A549 (cell line): ENCODE data around the gene SIK3. TPM values are rescaled to one million over a fixed set of nuclear protein-coding genes. Genes with fewer than 3 reads are reported as not detected.

Experiments
- ATAC-seq, 2 experiments: fragments of 200-7000 bp in 1 of 2; fragments of >200 bp in 1 of 2; cut with Nextera tagmentation in 1 of 2; cut with Tn5 transposase in 1 of 2; 3 replicates each; pipeline versions ENCODE4 v1.8.0 to v1.9.1; 2018 to 2020; ENCODE audit warnings: mild to moderate bottlenecking in 1 of 2, moderate library complexity in 1 of 2
- CTCF ChIA-PET: fragments of 300-600 bp; sonication (Branson Sonifier 250); formaldehyde crosslinking; extraction: SDS; loops from one replicate; lab custom pipeline; 2021; ENCODE audit warnings: antibody characterized with exemption, inconsistent platforms; lab: Yijun Ruan, JAX
- POLR2A ChIA-PET: fragments of 350-600 bp; formaldehyde crosslinking; extraction: SDS; loops from one replicate; lab custom pipeline; 2021; ENCODE audit warnings: antibody characterized with exemption, inconsistent platforms; lab: Yijun Ruan, JAX
- DNase-seq, 2 experiments: peaks; one replicate each; pipeline versions ENCODE4 v3.0.0 to v3.0.0-alpha.2; 2011 to 2016; ENCODE audit warnings: low read depth in 1 of 2, low spot score in 1 of 2
- FAIRE-seq: peaks from 2 replicates; lab custom pipeline; 2011; peaks lifted over from hg19 to GRCh38; lab: Jason Lieb, UNC
- H3K27ac ChIP-seq, 2 experiments: fragments of >200 bp; sonication (Bioruptor Twin); formaldehyde crosslinking; 3 replicates each; pipeline ENCODE4 v1.5.1; 2016 to 2017
- H3K4me1 ChIP-seq: fragments of >200 bp; sonication (Bioruptor Twin); formaldehyde crosslinking; 3 replicates; pipeline ENCODE4 v1.6.1; 2016
- H3K4me2 ChIP-seq: fragments of >200 bp; sonication (Bioruptor Twin); formaldehyde crosslinking; 3 replicates; pipeline ENCODE4 v1.6.1; 2016
- H3K4me3 ChIP-seq: fragments of >200 bp; sonication (Bioruptor Twin); formaldehyde crosslinking; 3 replicates; pipeline ENCODE4 v1.5.1; 2016
- H3K9me3 ChIP-seq: fragments of >200 bp; sonication (Bioruptor Twin); formaldehyde crosslinking; 3 replicates; pipeline ENCODE4 v1.6.1; 2016
- EHMT2 ChIP-seq: fragments of 200-600 bp; sonication (generic); IDR thresholded peaks from 2 replicates; pipeline ENCODE4 v1.6.1; 2016; ENCODE audit warnings: antibody characterized with exemption, low read depth, mild to moderate bottlenecking, moderate library complexity
- EP300 ChIP-seq, 2 experiments: fragments of >200 bp; sonication (Bioruptor Twin); formaldehyde crosslinking; IDR thresholded peaks; 2 replicates in 1 of 2; 3 replicates in 1 of 2; pipeline ENCODE4 v1.6.1; 2016 to 2017
- FOSB ChIP-seq: fragments of 250-450 bp; sonication (Bioruptor Pico); IDR thresholded peaks from 2 replicates; pipeline ENCODE4 v1.5.0; 2020; ENCODE audit warnings: mild to moderate bottlenecking, moderate library complexity
- HEYL ChIP-seq: fragments of 250-450 bp; sonication (Bioruptor Pico); IDR thresholded peaks from 2 replicates; pipeline ENCODE4 v1.8.0; 2021; ENCODE audit warnings: mild to moderate bottlenecking, moderate library complexity
- HOXB13 ChIP-seq: fragments of 250-450 bp; sonication (Bioruptor Pico); IDR thresholded peaks from 2 replicates; pipeline ENCODE4 v1.5.0; 2020; ENCODE audit warnings: low read depth, mild to moderate bottlenecking, moderate library complexity
- JUNB ChIP-seq: fragments of >200 bp; sonication (Bioruptor Twin); formaldehyde crosslinking; IDR thresholded peaks from 2 replicates; pipeline ENCODE4 v1.6.1; 2016
- KDM1A ChIP-seq: fragments of 200-600 bp; sonication (generic); IDR thresholded peaks from 2 replicates; pipeline ENCODE4 v1.6.1; 2016; ENCODE audit warnings: low read depth, mild to moderate bottlenecking
- KDM5A ChIP-seq: fragments of 200-600 bp; sonication (generic); IDR thresholded peaks from 2 replicates; pipeline ENCODE4 v1.6.1; 2016; ENCODE audit warnings: antibody characterized with exemption, mild to moderate bottlenecking
- MAFK ChIP-seq: fragments of 450-650 bp; IDR thresholded peaks from 2 replicates; pipeline ENCODE4 v1.6.1; 2014; ENCODE audit not compliant: partially characterized antibody
- NPAS2 ChIP-seq: fragments of 250-450 bp; sonication (Bioruptor Pico); IDR thresholded peaks from 2 replicates; pipeline ENCODE4 v1.8.0; 2022; ENCODE audit warnings: mild to moderate bottlenecking, moderate library complexity, borderline replicate concordance
- PHF8 ChIP-seq: fragments of 200-600 bp; sonication (generic); IDR thresholded peaks from 2 replicates; pipeline ENCODE4 v1.6.1; 2016; ENCODE audit warnings: low read depth, mild to moderate bottlenecking, antibody characterized with exemption, moderate library complexity, borderline replicate concordance
- POLR2AphosphoS2 ChIP-seq: conservative IDR thresholded peaks from 2 replicates; pipeline ENCODE4 v1.6.1; 2012; ENCODE audit warnings: low read length, improper control_type of control experiment, inconsistent platforms
- RCOR1 ChIP-seq: fragments of 150-350 bp; IDR thresholded peaks from 2 replicates; pipeline ENCODE4 v1.6.1; 2014; ENCODE audit warnings: antibody characterized with exemption, low read length, low read depth
- RFX5 ChIP-seq: fragments of 450-650 bp; IDR thresholded peaks from 2 replicates; pipeline ENCODE4 v1.7.1; 2014; ENCODE audit warnings: antibody characterized with exemption, mild to moderate bottlenecking, moderate library complexity
- ZC3H11A ChIP-seq: fragments of 450-650 bp; IDR thresholded peaks from 2 replicates; pipeline ENCODE4 v1.6.1; 2014; ENCODE audit warnings: antibody characterized with exemption, mild to moderate bottlenecking
- WGBS: methylation state at CpG from one replicate; pipeline ENCODE4 v1.1.6; 2017; ENCODE audit errors: missing lambda C conversion rate; 5-methylcytosine and 5-hydroxymethylcytosine counted together
- polyA plus RNA-seq, 4 experiments: library from polyadenylated mRNA; depleted of rRNA in 3 of 4; stranded (reverse); fragments of >200 nt; fragmentation: RNase III in 1 of 4; extraction: RNeasy Plus Mini Kit Qiagen cat#74134 plus additional on column Dnase treatment in 1 of 4; gene quantifications; 2 replicates in 3 of 4; 3 replicates in 1 of 4; pipeline ENCODE4 v1.2.3, GENCODE V29; 2011 to 2017
- TF ChIP-seq, protein P1 (sequence below): fragments of 250-450 bp; sonication (Bioruptor Pico); IDR thresholded peaks from 2 replicates; pipeline ENCODE4 v1.5.0; 2021; ENCODE audit warnings: mild to moderate bottlenecking, moderate library complexity, borderline replicate concordance
- TF ChIP-seq, protein P2 (sequence below): IDR thresholded peaks from 2 replicates; pipeline ENCODE4 v1.6.1; 2012; ENCODE audit warnings: low read depth, borderline replicate concordance
- TF ChIP-seq, protein P3 (sequence below): fragments of 250-450 bp; sonication (Bioruptor Pico); IDR thresholded peaks from 2 replicates; pipeline ENCODE4 v1.5.0; 2020; ENCODE audit warnings: low read depth, mild to moderate bottlenecking, moderate library complexity
- TF ChIP-seq, protein P4 (sequence below): fragments of 450-650 bp; IDR thresholded peaks from 2 replicates; pipeline ENCODE4 v1.6.1; 2014; ENCODE audit warnings: antibody characterized with exemption
- TF ChIP-seq, protein P5 (sequence below): fragments of >200 bp; sonication (Bioruptor Twin); formaldehyde crosslinking; IDR thresholded peaks from 3 replicates; pipeline ENCODE4 v1.6.1; 2016

The SIK3 gene
- polyA plus RNA-seq, 2 of the 4 experiments (the other 2 are of a cell fraction) = 8.2 to 9.0 TPM

DNA sequence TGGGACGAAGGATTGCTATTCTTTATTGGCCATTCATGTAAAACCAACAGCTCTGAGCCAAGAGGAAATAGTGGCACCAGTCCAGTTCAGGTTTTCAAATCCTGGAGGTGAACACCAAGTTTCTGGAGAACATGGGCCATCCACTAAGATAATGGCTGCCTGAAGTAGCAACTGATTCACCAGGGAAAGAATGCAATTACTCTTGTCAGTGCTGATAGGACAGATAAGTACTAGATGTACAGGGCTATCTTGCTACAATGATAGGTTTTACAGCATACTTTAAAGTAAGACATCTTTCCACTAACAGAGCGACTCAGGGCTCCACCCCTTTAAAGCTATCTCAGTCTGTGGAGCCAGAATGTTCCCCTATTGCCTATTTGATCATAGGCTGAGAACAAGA, 224.0 kb downstream of the SIK3 start:
- ATAC-seq = no peak
- ChIA-PET POLR2A (no interaction called here), CTCF (interaction anchor here (1.0 to 2.3 kb wide), 4 partner anchors 11 to 232 kb away, joined by 4 to 12 read pairs (median 4); no protein-coding TSS in a partner anchor)
- no peak overlapping the region for H3K27ac ChIP-seq
- no peaks in the 10 kb centered on the region for H3K9me3 ChIP-seq
- H3K4me1 ChIP-seq = no peaks in the 10 kb centered on the region
- H3K4me3 ChIP-seq = no peak overlapping the region
- no peak for DNase-seq
- WGBS = 94% methylated on average over 2 of the region's 2 CpGs
- no peak overlapping the region for H3K4me2 ChIP-seq
- TF ChIP-seq, protein P1, sequence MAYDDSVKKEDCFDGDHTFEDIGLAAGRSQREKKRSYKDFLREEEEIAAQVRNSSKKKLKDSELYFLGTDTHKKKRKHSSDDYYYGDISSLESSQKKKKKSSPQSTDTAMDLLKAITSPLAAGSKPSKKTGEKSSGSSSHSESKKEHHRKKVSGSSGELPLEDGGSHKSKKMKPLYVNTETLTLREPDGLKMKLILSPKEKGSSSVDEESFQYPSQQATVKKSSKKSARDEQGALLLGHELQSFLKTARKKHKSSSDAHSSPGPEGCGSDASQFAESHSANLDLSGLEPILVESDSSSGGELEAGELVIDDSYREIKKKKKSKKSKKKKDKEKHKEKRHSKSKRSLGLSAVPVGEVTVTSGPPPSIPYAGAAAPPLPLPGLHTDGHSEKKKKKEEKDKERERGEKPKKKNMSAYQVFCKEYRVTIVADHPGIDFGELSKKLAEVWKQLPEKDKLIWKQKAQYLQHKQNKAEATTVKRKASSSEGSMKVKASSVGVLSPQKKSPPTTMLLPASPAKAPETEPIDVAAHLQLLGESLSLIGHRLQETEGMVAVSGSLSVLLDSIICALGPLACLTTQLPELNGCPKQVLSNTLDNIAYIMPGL (CRISPR knock-in tag) = no peak
- TF ChIP-seq FOSB (CRISPR knock-in tag) (no peak), EP300 (IDR thresholded peaks at IDR 0.05) (no peak), NPAS2 (no peak), RCOR1 (no peak)
- TF ChIP-seq, protein P2, sequence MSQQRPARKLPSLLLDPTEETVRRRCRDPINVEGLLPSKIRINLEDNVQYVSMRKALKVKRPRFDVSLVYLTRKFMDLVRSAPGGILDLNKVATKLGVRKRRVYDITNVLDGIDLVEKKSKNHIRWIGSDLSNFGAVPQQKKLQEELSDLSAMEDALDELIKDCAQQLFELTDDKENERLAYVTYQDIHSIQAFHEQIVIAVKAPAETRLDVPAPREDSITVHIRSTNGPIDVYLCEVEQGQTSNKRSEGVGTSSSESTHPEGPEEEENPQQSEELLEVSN = no peak
- TF ChIP-seq, protein P3, sequence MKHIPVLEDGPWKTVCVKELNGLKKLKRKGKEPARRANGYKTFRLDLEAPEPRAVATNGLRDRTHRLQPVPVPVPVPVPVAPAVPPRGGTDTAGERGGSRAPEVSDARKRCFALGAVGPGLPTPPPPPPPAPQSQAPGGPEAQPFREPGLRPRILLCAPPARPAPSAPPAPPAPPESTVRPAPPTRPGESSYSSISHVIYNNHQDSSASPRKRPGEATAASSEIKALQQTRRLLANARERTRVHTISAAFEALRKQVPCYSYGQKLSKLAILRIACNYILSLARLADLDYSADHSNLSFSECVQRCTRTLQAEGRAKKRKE (CRISPR knock-in tag) = no peak
- no peak for FAIRE-seq

DNA sequence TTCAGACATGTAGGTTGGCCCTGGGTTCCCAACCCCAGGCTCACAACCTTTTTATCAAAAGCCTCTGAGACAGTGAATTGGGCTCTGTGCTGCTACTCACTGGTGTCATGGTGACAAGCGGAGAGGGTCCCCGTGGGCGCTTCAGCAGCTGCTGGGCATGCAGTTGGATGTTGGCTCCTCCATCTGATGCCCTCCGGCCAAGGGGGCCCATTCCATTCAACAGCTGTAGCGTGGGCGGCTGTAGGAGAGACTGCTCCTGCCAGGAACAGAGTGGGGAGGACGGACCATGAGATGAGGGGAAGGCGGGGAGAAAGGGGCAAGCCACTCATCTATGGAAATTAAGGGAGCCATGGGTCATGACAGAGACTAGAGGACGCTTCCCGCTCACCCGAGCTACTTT, 224.8 kb downstream of the SIK3 start:
- no peak for ATAC-seq
- Histone ChIP-seq H3K4me2 (no peak overlapping the region), H3K27ac (no peak overlapping the region)
- POLR2A ChIA-PET = no interaction called here
- TF ChIP-seq POLR2AphosphoS2 (no peak), PHF8 (no peak), RFX5 (no peak), KDM5A (no peak), JUNB (no peak), KDM1A (no peak), ZC3H11A (no peak), EHMT2 (no peak), HEYL (no peak), MAFK (no peak), HOXB13 (no peak)
- TF ChIP-seq, protein P4, sequence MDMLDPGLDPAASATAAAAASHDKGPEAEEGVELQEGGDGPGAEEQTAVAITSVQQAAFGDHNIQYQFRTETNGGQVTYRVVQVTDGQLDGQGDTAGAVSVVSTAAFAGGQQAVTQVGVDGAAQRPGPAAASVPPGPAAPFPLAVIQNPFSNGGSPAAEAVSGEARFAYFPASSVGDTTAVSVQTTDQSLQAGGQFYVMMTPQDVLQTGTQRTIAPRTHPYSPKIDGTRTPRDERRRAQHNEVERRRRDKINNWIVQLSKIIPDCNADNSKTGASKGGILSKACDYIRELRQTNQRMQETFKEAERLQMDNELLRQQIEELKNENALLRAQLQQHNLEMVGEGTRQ = no peak
- TF ChIP-seq, protein P5, sequence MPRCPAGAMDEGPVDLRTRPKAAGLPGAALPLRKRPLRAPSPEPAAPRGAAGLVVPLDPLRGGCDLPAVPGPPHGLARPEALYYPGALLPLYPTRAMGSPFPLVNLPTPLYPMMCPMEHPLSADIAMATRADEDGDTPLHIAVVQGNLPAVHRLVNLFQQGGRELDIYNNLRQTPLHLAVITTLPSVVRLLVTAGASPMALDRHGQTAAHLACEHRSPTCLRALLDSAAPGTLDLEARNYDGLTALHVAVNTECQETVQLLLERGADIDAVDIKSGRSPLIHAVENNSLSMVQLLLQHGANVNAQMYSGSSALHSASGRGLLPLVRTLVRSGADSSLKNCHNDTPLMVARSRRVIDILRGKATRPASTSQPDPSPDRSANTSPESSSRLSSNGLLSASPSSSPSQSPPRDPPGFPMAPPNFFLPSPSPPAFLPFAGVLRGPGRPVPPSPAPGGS = no peak
- TF ChIP-seq, all 56 proteins: peak for 0
- H3K9me3 ChIP-seq = no peaks in the 10 kb centered on the region
- no peaks in the 10 kb centered on the region for H3K4me1 ChIP-seq
- 100% methylated on average over 11 of the region's 11 CpGs for WGBS
- DNase-seq (no peak), FAIRE-seq (no peak)
- no peak overlapping the region for H3K4me3 ChIP-seq
- CTCF ChIA-PET = interaction anchor here (0.9 to 2.3 kb wide), 4 partner anchors 37 to 232 kb away, joined by 3 to 12 read pairs (median 4); no protein-coding TSS in a partner anchor
